Inferior parietal cortex (tissue), 1 donor: ENCODE results near the gene EGR1.

Source experiments
- DNase-seq: peaks from one replicate; pipeline ENCODE4 v3.0.0-alpha.2; 2016; ENCODE audit errors: extremely low spot score

Gene EGR1

GRCh38 chr5:138453590-138453989 lies 11.7 kb upstream of the EGR1 start:
- no peak for DNase-seq

- DNase-seq: no peak
These were observed 11.2 kb upstream of the EGR1 start for GRCh38 chr5:138454121-138454520.

GRCh38 chr5:138455232-138455930 lies 9.9 kb upstream of the EGR1 start:
- DNase-seq: peak; percentile 71

GRCh38 chr5:138457531-138458275 lies 7.6 kb upstream of the EGR1 start:
- DNase-seq: no peak

GRCh38 chr5:138458384-138458783 lies 6.9 kb upstream of the EGR1 start:
- DNase-seq: peak; percentile 42

GRCh38 chr5:138458856-138459255 lies 6.4 kb upstream of the EGR1 start:
- no peak for DNase-seq

GRCh38 chr5:138459311-138459933 lies 5.9 kb upstream of the EGR1 start:
- DNase-seq: no peak

GRCh38 chr5:138460032-138460693 lies 5.1 kb upstream of the EGR1 start:
- DNase-seq: no peak

GRCh38 chr5:138461343-138462125 lies 3.7 kb upstream of the EGR1 start:
- peak; percentile 48 for DNase-seq

- DNase-seq: no peak
These were observed 1.8 kb upstream of the EGR1 start for GRCh38 chr5:138463419-138464007.

GRCh38 chr5:138464008-138464387 lies 1.3 kb upstream of the EGR1 start:
- peak; percentile 92 for DNase-seq

- peak; percentile 99 for DNase-seq
These were observed 655 bp upstream of the EGR1 start for GRCh38 chr5:138464388-138465260.

- DNase-seq: no peak
These were observed 1.0 kb downstream of the EGR1 start for GRCh38 chr5:138466125-138466899.

- no peak for DNase-seq
These were observed 1.8 kb downstream of the EGR1 start for GRCh38 chr5:138466900-138467710.

- DNase-seq: no peak
These were observed 2.4 kb downstream of the EGR1 start for GRCh38 chr5:138467711-138468132.

GRCh38 chr5:138468133-138468965 lies 3.1 kb downstream of the EGR1 start:
- no peak for DNase-seq

GRCh38 chr5:138468966-138469539 lies 3.8 kb downstream of the EGR1 start:
- no peak for DNase-seq
